Hepatocyte (in vitro differentiated cells): ENCODE results near the gene CGN.

ENCODE experiments used
- CTCF ChIP-seq: fragments of 200-600 bp; sonication (generic); IDR thresholded peaks from 2 replicates; pipeline ENCODE4 v1.5.1; 2016; ENCODE audit warnings: antibody characterized with exemption, mild to moderate bottlenecking; ENCODE audit not compliant: poor library complexity
- EZH2phosphoT487 ChIP-seq: fragments of 200-600 bp; sonication (generic); IDR thresholded peaks from one replicate; pipeline ENCODE4 v1.6.1; 2018; ENCODE audit warnings: antibody characterized with exemption, mild to moderate bottlenecking, low read depth, moderate library complexity; ENCODE audit not compliant: unreplicated experiment, severe bottlenecking

- TF ChIP-seq CTCF (no peak), EZH2phosphoT487 (no peak)
Measured at GRCh38 chr1:151579436-151580225, 68.4 kb downstream of the CGN start.
